Mammary epithelial cell (primary cell): Measurements from ENCODE around the gene GPR151.

Experiments used
- CTCF ChIP-seq, 2 donors: IDR thresholded peaks in 1 of 2; conservative IDR thresholded peaks in 1 of 2; 2 replicates each; pipeline ENCODE4 v1.5.1; 2011 to 2012; ENCODE audit warnings: inconsistent platforms in 2 of 2, low read length in 2 of 2, mild to moderate bottlenecking in 2 of 2, control low read depth in 1 of 2, low read depth in 1 of 2; ENCODE audit not compliant: insufficient read depth in 1 of 2; ENCODE audit errors: extremely low read depth in 1 of 2
- EZH2 ChIP-seq: IDR thresholded peaks from 2 replicates; pipeline ENCODE4 v1.6.1; 2012; ENCODE audit warnings: low read length, inconsistent platforms, borderline replicate concordance

- TF ChIP-seq CTCF (conservative IDR thresholded peaks at IDR 0.05 in 1 of 2, IDR thresholded peaks at IDR 0.05 in 1 of 2; ENCODE audit: extremely low read depth in 1 of 2, insufficient read depth in 1 of 2, low read depth in 1 of 2, low read length in 2 of 2), result no peak
- TF ChIP-seq EZH2, result no peak
These were observed 1.4 kb downstream of the GPR151 start for GRCh38 chr5:146514575-146514974.
